GM19099 (cell line): ENCODE data around the gene PTPRT.

Experiments used
- POLR2A ChIP-seq: IDR thresholded peaks from 3 replicates; pipeline ENCODE4 v1.6.1; 2011; ENCODE audit warnings: low read depth; ENCODE audit not compliant: insufficient read length; ENCODE audit errors: extremely low read depth

Gene PTPRT

DNA sequence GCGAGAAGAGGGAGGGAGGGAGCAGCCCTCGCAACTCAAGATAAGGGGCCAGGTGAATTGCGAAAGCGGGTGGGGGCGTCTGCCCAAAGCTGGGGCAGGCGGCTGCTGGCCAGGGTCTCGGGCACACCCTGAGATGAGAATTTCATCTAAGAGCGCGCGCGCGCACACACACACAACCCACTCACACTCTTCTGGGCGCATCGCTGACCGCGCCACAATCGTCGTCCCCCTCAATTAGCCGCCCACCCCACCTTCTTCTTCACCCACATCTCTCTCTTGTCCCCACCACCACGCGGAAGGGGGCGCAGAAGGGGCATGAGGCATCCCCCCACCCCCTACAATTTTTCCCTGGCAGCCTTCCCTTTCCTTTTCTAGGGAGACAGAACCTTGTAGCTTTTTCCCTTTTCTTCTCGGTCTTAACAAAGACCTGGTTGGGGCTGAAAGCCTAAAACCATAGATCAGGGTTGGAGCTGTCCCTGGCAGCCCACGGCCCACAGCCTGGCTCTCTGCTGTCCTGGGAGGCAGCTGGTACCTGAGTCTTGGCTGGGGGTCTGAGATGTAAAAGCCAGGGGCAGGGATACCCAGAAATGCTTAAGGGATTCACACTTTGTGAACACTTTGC, 737 bp upstream of the PTPRT start:
- no peak for TF ChIP-seq POLR2A

DNA sequence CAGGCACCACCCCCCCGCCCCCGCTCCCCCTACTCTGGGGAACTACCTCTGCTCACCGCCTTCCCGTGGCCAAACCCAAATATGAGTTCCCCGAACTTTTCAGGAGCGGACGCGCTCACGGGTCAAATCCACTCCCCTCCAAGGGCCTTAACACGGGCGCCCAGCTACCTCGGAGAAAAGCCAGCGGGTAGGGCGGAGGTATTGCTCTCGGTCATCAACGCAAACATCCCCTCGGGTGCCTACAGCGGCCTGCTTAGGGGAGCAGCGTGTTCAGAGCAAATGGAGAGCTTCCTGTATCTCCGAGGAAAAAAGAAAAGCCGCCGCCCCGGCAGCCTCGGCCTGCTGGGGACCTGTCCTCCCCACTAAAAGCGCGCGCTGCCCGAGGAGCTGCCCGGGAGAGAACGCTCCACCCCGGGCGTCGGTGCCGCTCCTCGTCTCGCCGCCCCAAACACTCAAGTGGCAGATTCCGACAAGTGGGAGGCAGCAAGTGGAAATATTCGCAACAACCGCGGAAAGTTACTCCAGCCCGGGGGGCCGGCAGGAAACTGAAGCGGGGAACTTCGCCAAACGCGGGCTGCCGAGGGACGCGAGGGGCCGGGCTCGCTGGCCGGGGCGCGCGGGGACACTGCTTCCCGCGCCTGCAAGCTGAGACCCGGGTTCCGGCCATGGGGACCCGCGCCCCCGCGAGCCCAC, 699 bp downstream of the PTPRT start:
- no peak for TF ChIP-seq POLR2A

DNA sequence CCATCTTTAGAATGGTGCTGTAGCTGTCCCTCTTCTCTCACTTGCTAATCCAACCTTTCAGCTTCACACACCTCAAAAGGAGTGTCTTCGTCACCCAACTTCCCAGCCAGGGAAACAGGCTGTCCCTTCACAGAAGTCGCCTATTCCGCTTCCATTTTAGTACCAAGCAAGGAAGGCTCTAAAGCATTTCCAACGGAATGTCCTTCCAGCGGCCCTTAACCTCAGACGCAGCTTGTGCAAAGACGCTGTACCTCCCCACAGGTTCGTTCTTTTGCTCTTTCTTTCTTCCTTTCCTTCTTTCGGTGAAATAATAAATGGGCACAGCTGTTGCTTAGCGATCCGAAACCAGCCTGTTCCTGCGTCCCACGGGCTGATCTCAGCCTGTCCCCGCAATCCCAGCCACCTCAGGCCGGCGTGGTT, 1.5 kb downstream of the PTPRT start:
- TF ChIP-seq POLR2A, result no peak

DNA sequence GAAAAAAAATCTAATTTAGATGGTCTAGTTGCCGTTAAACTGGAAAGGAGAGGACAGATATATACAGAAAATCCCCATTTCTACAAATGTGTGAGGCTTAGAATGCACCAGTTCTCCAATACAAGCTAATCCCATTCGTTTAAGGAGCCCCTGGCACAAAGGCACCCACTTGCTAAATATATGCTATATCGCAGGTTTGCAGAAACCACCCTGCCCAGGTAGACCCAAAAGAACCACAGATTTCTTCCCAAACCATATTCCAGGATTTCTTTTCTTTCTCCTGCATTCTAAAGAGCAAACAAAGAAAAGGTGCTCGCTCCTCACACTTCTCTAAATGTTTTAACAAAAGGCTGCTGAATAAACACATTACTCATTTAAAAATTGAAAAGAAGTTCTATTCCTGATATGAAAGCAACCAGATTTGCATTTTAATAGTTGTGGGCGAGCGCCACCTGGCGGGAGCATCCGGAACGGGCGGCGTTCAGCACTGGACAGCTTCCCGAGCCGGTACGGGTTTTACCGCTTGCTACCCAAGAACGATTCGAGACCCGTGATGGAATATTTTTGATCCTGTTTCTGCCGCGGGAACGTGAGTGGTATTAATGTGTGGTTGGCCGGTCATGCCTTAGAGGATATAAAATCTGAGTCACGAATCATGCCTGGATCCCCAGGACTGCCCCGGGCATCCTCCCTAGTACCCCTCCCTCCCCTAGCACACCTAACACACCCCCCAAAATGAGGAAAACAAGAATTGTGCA, 2.1 kb downstream of the PTPRT start:
- TF ChIP-seq POLR2A, result no peak

DNA sequence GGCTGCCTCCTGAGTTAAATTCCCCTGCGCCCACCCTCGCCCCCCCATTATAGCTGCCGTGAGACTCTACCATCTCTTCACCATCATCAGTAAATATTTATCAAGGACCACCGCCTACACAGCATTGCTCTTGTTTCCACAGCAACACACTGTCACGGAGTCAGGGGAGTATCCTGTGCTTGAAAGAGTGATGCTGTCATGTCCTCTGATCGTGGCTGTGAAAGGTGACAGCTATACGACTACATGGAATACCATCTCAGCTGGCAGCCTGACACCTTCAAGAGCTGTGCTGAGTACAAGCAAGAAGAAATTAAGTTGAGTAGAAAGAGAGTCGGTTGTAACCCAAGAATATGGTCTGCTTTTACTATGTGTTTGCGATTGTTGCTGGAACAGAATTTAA, 3.4 kb downstream of the PTPRT start:
- TF ChIP-seq POLR2A, result no peak

DNA sequence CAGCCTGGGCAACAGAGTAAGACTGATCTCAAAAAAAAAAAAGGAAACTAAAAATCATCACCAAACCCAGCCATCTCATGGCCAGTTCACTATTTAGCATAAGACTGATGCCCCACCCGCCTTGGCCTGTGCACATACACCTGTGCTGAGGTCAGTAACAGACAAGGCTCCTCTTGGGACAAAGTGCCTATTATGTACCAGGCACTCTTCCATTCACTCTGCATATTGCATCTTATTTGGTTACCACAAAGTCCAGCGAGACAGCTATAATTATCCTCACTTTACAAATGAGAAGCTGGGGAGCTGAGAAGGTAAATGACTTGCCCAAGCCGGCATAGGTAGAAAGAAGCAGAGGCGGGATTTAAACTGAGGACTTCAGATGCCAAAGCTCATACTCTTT, 3.8 kb downstream of the PTPRT start:
- TF ChIP-seq POLR2A, result no peak

DNA sequence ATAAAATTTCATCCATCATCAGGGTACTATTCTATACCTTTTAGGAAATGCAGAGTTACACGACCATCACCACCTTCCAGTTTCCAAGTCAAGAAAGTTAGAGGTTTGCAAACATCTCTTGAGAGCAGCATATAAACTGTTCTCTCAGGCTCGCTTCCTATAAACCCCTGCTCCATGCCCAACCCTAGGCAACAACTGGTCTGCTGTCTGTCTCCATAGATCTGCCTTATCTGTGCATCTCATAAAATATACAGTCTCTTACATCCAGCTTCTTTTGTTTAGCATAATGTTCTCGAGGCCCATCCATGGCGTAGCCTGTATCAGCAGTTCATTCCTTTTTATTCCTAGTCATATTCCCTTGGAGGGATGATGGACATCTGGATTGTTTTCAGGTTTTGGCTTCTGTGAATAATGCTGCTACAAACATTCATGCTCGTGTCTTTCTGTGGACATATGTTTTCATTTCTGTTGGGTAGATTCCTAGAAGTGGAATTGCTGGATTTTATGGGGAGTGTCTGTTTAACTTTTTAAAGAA, 6.1 kb downstream of the PTPRT start:
- TF ChIP-seq POLR2A, result no peak

DNA sequence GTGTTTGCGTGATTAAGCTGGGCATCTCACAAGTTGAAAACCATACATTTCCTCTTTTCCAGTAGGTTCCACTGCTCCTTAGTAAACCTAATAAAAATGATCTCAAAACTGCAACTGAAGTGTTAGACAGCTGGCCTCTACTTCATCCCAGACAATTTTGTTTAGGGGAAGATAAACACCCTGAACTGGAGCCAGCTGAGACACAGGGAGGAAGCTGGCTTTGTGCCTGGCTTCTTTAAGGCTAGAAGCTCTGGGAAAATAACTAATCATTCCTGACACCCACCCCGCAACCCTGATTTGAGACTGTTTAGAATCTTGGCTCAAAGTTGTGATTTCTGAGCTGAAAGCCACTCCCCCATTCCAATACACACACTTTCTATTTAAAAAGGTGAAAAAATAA, 11.6 kb downstream of the PTPRT start:
- TF ChIP-seq POLR2A, result no peak

DNA sequence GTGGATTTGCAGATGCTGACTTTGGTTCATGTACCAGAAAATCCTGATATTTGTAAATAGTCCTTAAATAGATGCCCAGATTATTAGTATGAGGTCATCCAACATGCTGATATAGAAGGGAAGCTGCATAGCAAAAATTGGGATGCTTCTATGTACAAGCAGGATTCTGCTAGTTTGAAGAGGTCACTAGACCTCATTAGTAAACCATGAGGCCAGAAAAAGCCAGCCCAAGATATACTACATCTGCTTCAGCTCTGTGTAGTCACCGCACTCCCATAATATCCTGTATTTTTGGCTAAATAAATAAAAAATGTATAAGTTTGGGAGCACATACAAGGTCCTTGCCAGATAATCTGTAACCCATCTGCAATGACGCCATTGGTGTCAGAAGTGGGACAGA, 13.0 kb downstream of the PTPRT start:
- no peak for TF ChIP-seq POLR2A

DNA sequence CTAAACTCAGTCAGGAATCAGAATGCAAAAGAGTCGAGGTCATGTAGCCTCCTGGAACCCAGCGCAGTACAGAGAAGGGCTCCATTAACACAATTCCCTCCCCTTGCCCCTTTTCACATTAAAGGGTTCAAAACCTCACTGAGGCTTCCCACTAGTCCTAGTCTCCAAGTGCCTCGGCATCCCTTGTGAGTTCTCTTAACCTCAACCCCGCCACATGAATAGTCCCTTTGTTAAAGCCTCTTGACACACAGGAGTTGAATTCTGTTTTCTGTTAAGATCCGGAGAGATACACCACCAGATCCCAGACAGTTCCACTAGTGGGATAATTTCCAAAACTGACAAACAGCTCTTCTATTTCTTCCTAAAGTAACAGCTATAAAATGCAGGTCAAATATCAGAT, 17.8 kb downstream of the PTPRT start:
- no peak for TF ChIP-seq POLR2A

DNA sequence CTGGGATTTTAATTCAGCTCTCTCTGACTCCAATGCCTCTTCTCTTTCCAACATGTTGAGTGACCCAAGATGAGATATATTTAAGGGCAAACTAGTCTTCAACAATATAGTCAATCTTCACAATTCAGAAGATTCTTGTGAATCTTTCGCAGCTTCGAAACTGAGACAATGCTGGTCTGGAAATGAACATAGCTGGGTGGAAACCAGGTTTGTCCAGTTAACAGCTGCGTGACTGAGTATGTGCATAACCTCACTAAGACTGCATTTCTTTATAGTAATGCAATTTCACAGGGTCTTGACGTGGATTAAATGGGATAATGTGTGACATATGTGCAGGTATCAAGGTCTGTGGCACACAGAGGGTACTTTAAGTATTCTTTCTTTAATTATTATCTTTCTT, 18.9 kb downstream of the PTPRT start:
- no peak for TF ChIP-seq POLR2A

DNA sequence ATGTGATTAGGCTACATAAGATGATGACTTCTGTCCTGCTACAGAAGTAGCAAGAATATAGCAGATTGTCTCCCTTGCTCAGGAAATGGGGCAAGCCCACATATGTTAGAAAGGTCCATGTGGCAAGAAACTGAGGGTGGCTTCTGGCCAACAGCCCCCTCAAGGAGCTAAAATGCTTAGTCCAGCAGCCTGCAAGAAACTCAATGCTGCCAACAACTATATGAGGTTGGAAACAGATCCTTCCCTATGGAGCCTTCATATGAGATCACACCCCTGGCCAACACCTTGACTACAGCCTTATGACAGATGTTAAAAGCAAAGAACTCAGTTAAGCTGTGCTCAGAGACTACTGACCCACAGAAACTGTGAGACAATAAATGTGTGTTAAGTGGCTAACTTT, 22.1 kb downstream of the PTPRT start:
- no peak for TF ChIP-seq POLR2A

DNA sequence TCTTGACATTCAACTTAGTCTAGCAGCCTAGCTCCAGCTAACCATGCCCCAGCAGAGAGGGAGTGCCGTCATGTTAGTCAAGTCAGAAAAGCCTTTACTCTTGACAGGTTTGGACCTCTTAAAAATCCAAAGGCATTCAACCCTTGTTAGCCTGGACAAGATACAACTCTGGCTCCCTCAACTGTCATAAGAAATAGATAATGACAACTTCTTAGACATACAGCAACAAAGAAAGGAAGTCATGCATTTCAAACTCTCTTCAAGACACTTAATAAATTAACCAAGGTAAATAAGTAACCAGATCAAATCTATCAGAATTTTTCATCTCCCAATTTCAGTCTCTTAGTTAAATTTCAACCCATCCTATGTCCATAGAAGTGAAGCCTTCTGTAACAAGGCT, 22.7 kb downstream of the PTPRT start:
- no peak for TF ChIP-seq POLR2A

DNA sequence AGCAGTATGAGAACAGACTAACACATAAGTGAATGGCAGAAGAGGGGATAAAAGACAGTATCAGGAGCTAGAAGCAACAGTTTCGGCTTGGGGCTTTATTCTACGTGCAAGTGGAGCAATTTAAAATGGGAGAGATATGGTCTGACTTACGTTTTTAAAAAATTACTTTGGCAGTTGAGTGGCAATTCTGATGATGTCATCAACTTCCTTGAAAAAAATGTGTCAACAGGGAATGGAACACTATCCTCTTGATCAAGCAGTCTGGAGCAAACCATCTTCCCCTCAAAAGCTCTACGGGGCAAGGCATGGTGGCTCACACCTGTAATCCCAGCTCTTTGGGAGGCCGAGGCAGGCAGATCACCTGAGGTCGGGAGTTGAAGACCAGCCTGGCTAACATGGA, 24.1 kb downstream of the PTPRT start:
- TF ChIP-seq POLR2A, result no peak

DNA sequence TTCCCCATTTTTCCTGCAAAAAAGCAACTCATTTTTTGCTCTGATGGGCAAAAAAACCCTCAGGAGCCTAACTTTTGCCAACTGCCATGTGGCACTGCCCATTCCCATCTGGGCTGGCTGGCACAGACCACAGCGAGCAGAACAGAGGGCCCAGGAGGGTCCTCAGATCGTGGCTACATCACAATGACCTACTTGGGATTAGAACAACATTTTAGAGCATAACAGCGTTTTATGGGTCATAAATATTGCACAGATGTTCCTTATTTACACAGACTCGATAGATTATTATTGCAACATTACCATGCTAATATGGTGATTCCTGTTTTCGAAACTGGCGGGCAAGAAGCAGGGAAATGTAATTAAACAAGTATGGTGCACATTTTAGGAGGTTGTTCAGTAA, 28.0 kb downstream of the PTPRT start:
- no peak for TF ChIP-seq POLR2A

DNA sequence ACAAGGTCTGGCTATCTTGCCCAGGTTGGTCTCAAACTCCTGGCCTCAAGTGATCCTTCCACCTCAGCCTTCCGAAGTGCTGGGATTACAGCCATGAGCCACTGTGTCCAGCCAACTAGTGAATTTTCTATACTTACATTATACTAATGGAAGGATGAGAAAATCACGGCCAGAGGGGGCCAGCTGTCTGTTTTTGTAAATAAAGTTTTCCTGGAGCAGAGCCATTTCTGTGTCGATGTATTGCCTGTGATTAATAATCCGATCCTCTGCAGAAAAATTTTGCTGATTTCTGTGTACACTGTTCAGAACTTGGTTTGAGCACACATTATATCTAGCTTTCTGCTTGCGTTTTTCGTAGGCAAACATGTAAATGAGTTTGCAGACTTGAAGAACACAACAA, 28.8 kb downstream of the PTPRT start:
- TF ChIP-seq POLR2A, result no peak
